GM18909 (cell line): ENCODE results near the gene KIAA0513.

Experiments
- ATAC-seq: cut with Tn5 transposase; IDR thresholded peaks from one replicate; pipeline ENCODE4 v1.9.1; 2021; ENCODE audit warnings: mild to moderate bottlenecking; ENCODE audit not compliant: unreplicated experiment, poor library complexity

KIAA0513 gene

DNA sequence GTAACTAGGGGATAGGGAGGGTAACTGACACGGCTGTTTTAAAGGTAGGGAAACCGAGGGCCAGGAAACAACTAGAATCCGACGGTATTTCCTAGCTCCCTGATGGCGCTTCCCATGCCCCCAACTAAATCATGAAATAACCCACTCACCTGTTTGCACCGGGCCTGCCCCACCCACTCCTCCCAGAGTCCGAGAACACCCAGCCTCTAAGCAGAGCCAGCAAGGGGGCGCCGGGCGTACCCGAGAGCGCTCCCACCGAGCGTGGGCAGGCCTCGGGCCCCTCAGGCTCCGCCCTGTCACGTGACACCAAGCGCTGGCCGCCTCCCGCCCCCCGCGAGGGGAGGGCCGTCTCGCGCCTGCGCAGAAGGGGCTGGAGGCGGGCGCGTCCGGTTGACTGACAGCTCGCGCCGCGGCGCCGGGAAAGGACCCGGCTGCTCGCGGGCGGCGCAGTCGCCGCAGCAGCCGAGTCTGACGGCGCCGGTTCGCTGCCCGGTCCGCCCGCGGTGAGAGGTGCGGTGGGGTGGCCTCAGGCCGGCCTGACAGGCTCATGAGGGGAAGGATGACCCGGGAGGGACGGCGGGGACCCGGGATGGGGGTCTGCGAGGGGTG is at the start of gene KIAA0513:
Gene KIAA0513, plus strand, starts transcription at position 447 of the 609 bp plus-strand sequence. CDS start 39,277 bp downstream, outside the sequence.
- ATAC-seq: peak; percentile 86

- no peak for ATAC-seq
Measured at GRCh38 chr16:84979516-84979915, 48.1 kb upstream of the KIAA0513 start.

DNA sequence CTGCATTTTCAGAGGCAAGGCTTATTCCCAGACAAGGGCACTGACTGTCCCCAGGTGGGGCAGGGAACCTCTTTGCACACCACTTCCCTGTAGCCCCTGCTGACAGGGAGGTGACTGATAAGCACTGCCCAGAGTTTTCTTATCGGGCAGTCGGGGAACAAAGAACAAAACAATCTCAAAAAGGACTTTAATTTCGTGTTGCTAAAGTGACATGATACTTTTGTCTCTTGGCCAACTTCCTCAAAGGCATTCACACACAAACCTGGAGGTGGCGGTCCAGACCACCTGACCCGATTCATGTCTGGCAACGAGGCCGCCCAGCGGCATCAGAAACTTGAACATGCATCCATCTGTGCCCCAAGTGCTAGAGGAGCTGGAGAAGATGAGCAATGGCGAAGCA is 45.2 kb upstream of the KIAA0513 start:
- ATAC-seq: no peak

DNA sequence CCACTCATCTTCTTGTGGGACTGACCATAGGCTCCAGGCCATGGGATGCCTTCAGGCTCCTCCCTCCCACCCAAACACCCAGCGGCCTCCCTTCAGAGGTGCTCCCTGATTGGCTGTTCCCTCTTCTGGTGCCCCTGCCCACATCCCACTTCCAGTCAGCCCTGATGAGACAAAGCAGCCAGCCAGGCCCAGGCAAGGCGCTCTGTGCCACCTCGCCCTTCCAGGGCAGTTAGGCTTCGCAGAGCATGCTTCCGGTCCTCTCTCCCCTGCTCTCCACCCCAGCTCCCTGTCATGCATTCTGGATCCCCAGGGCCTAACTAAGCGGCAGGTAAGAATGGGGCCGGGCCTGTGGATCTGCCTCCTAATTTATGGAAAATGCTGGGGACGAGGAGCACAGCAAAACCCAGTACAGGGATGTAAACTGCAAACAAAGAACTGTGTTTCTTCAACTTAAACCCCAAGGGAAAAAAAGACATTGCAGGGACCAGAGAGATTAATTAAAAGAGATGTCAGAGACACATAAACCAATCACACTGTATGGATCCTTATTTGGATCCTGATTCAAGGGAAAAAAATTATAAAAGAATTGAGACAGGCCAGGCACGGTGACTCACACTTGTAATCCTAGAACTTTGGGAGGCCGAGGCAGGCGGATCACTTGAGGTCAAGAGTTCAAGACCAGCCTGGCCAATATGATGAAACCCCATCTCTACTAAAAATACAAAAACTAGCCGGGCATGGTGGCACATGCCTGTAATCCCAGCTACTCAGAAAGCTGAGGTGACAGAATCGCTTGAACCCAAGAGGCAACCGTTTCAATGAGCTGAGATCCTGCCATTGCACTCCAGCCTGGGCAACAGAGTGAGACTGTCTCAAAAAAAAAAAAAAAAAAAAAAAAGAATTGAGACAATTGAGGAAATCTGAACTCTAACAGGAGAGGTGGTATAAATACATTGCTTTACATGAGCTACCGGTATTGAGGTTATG is 42.2 kb upstream of the KIAA0513 start:
- no peak for ATAC-seq

DNA sequence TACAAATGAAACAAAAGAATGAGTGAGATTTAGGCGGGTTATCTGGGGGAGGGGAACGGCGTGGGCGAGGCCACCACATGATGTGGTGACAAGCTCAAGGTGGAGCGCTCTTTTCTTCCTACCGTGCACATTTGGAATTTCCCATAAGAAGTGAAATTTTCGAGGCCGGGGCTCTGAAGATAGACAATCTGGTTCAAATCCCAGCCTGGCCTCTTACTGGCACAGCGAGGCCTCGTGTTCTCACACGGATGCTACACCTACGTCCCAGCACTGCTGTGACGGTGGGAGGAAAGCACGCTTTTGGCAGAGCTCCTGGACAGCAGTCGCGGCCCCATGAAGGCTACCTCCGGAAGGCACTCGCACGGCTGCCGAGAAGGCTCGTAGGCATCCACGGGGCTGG is 41.5 kb upstream of the KIAA0513 start:
- no peak for ATAC-seq

GRCh38 chr16:84986879-84987278 is 40.7 kb upstream of the KIAA0513 start:
- ATAC-seq: no peak

DNA sequence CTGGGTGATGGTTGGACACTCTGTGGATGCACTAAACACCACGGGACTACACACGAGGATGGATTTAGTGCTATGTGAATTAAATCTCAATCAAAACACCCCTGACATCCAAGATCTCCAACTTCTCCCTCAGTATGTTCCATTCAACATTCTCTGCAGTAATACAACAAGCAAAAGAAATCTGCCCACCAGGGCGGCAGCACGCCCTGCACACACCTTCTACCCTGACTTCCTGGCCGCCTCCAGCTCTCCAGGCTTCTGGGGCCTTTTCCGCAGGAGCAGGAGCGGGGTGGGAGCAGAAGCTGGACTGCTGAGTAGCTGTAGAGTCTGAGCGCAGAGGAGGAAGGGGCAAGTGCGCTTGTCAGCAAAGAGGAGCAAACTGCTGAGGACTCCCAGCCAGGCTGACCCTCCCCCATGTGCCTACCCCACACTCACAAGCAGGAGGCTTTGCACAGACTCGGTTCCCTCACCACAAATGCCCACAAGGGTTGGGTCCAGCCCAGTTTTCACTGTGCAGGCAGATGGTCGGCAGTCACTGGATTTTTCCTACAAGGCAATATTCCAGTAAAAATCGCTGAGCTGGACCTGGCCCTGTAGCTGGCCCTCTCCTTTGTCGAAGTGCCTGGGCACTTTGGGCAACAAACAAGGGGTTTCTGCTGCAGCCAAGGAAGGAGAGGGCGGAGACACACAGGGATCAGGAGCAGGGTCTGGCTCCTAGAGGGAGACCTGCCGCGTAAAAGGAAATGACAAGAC is 39.1 kb upstream of the KIAA0513 start:
- no peak for ATAC-seq

DNA sequence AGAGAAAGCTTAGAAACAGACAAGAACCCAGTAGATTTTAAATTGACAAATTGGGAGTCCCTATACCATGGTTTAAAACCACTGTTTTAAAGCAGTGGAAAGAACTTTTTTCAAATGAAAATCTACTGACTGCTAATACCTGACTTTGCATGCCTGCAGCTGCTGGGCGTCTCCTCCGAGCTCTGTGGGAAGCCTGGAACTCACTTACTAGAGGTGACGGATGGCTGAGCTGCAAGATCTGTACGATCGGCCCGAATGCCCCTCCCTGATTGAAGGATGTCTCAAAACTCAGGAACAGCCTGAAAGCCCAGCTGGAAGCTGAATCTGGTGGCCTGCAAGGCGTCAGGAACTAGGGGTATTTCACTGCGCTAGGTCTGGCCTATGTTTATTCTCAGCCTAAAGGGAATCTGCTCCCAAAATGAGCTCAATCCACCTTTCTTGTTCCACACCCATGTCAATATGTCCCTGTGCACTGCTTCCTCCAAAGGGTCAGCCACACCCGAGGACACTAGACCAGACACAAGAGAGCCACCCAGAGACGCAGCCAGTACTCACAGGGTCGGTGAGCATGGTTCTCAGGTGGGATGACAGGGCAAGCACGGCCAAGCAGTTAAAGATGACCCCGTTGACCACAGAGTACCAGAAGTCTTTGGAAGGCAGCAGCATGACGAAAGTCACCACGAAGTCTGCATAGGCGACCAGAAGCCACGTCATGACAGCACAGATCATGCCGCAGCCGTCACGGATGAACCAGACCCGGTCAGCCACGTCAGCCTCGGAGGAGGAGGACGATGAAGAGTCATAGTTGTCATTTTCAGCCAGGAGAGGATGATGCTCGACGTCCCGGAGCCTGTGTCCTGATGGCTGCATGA is 37.6 kb upstream of the KIAA0513 start:
- no peak for ATAC-seq

GRCh38 chr16:84990782-84991181 is 36.8 kb upstream of the KIAA0513 start:
- ATAC-seq: no peak

GRCh38 chr16:84992717-84993075 is 34.9 kb upstream of the KIAA0513 start:
- ATAC-seq: no peak

- no peak for ATAC-seq
Measured at GRCh38 chr16:84993926-84994325, 33.7 kb upstream of the KIAA0513 start.

- no peak for ATAC-seq
Measured at GRCh38 chr16:84995663-84996062, 31.9 kb upstream of the KIAA0513 start.

DNA sequence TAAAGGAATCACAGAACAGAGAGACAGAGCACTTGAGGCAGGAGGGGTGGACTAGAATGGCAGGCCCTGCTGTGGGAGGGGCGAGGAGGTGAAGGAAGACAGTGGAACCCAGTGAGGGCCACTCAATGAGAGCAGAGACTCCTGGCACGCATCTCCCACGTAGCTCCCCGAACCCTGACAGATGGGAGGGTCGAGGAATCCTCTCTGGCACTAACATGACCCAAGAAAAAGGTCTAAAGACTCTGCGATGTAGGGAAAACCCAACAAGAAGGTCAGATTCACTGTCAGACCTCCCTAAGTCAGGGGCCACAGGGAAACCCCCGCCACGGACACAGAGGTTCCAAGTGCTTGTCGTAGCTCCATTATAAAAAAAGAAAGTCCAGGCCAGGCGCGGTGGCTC is 31.2 kb upstream of the KIAA0513 start:
- no peak for ATAC-seq

DNA sequence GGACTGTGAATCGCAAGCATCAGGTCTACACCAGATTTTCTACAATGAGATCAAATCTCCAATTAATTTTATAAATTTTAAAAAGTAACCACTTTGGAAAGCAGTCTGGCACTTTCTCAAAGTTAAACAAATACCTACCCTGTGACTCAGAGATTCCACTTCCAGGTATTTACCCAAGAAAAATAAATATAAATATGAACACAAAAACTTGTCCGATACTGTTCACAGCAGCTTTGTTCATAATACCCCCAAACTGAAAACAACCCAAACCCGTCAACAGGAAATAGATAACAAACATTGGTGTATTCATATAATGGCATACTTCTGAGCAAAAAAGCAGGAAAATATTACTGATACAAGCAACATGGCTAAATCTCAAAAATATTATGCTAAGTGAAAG is 28.4 kb upstream of the KIAA0513 start:
- ATAC-seq: no peak

GRCh38 chr16:84999857-85000480 is 27.6 kb upstream of the KIAA0513 start:
- ATAC-seq: no peak

DNA sequence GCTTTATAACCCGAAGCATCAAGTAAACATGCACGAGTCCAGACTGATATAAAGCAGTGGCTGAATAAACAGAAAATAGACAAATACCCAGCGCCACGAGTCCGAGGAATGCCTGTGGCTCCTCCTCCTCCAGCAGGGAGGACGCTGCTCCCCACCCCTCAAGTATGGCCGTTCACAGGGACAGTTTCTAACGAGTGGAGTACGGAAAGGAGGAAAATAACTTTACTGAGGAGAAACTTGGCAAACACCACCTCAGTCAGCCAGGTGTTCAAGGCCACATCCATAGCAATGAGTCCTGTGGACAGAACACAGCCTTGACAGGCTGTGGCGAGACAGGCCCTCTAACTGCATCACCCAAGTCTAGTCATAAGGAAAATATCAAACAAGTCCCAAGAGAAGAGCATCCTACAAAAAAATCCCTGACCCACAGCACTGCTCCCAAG is 25.5 kb upstream of the KIAA0513 start:
- ATAC-seq: no peak

- ATAC-seq: no peak
Measured at GRCh38 chr16:85002608-85003007, 25.0 kb upstream of the KIAA0513 start.

DNA sequence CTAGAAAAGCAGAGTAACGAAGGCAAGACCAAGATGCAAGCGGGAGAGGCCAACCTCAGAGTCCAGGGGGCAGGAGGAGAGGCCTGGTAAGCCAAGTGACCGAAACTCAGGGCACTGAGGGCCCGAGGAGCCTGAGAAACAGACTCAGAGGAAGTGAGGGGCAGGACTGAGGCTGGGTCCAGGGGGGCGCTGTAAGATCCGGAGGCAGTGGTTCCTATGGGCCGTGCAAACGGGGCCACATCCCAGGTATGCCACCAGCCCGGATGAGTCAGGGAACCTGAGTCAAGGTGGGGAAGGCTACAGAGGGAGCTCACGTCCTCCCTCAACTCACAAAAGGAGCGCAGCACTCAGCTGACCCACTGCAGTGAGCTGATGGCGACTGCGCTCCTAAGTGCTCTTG is 24.5 kb upstream of the KIAA0513 start:
- ATAC-seq: no peak

DNA sequence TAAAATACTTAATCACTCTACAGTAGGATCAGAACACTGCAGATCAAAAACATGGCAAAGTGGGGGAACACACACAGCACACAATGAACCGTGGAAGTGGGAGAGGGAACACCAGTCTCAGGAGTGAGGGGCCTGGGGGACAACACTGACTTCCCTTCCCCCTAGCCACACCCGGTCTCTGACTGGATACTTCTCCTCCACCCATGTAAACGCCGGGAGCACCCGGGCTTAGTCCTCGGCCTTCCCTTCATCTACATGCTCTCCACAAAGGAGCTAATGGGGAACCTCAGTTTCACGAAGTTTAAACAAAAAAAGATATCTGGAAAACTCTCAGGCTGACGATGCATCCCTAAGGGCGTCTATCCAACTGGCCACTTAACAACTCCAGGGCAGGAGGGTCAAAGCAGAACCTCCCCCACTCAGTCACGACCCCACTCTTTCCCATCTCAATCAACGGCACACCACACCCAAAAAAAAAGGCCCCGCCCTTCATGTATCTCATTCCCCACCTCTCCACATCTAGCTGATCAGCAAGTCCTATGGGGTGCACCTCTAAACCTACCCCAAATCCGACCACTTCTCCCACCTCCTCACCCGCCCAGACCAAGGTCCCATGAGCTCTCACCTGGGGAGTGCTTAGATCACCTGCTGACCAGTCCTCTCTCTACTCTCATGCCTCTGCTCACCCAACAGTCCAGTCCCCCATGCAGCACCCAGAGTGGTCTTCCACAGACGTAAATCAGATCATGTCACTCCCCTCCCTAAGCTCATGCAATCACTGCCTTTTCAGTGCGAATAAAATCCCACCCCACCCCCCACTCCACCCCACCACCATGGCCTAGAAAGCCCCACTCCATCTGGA is 23.6 kb upstream of the KIAA0513 start:
- no peak for ATAC-seq
